Measurements from ENCODE around the gene MAGEB17.

The MAGEB17 gene

GRCh38 chrX:16210061-16210460 lies 42.8 kb downstream of the MAGEB17 start:
- DNase-seq (ENCODE audit: low read depth) = no peak

DNA sequence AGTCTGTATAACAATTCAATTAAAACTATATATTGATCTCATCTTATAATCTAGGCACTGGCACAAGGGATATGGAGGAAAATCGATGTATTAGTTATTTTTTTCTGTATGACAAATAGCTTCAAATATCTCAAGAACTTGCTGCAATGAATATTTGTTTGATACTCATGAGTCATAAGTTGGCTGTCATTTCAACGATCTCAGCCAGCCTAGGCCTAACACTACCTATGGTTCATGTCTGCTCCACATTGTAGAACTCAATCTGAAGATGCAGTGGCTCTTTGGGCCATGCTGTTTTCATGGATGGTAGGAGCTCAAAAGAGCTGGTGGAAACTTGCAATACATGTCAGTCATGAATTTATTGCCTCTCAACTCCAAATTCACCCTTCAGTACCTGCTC lies 44.7 kb downstream of the MAGEB17 start:
- no peak for DNase-seq (ENCODE audit: low read depth)

DNA sequence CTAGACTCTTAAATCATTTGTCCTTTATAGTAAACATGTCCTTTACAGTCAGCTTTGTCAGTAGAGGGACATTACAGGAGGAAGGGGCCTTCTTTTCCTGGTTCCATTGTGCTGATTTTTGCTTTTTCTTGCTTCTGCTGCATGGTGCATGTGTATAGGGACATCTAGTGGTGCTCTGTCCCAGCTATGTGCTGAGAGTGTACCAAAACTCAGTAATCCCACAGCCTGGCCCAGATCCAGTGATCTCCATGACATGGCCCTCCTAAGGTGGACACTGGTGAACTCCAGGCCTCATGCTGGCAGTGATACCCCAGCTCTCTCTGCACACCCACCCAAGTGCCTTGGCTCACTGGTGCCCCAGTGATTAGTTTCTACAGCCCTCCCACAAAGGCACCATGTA lies 45.2 kb downstream of the MAGEB17 start:
- no peak for DNase-seq (ENCODE audit: low read depth)

GRCh38 chrX:16213961-16214360 lies 46.7 kb downstream of the MAGEB17 start:
- DNase-seq (ENCODE audit: low read depth) = peak; percentile 52

DNA sequence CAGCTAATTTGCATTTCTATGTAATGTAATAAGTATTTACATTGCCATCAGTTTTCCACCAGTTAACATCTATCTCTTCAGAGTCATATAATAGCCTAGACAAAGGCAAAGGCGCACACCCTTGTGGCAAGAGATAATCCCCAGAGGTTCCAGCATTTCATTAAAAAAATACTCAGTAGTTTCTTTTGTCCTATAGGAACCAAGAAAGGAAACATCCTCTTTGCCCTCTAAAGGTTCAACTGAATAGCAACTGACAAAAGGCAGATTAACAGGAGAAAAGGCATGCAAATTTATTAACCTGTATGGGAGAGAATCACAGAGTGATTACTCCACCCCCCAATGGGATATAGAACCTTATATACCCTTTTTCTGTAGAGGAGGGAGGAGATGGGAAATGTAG lies 48.4 kb downstream of the MAGEB17 start:
- no peak for DNase-seq (ENCODE audit: low read depth)
